ENCODE measurements around the gene CISH. TPM values are rescaled to one million over a fixed set of nuclear protein-coding genes. Genes with fewer than 3 reads are reported as not detected.

Gene CISH
- total RNA-seq, 4 donors from 2014 or later, result 3.3 to 50.5 (median 20.3) TPM

GRCh38 chr3:50563867-50564266 lies 47.7 kb downstream of the CISH start:
- Histone ChIP-seq H3K27ac (no peak overlapping the region), H3K27me3 (no peaks in the 10 kb centered on the region), H3K9me3 (no peaks in the 10 kb centered on the region), H3K4me1 (peaks cover 22 to 25% of the 10 kb centered on the region in 2 donors), H3K4me3 (no peak overlapping the region), H3K36me3 (no peaks in the 10 kb centered on the region)
- in situ Hi-C loops (cut with MboI; ENCODE audit: low sequenced_read_pairs in 4 of 4) (no loop called here), intact Hi-C loops (cut with DNase I; ENCODE audit: low total_unique reads) (loop anchor here (10.0 kb wide), 1 partner anchor 111 kb away; the partner anchor contains the start of gene DOCK3)
- no peak for TF ChIP-seq POLR2A (IDR thresholded peaks at IDR 0.05)
- no peak for TF ChIP-seq CTCF (IDR thresholded peaks at IDR 0.05 in 4 of 5, conservative IDR thresholded peaks at IDR 0.05 in 1 of 5)
- DNase-seq (no peak), ATAC-seq (no peak)

- intact Hi-C loops (cut with DNase I; ENCODE audit: low total_unique reads) (loop anchor here (10.0 kb wide), 1 partner anchor 112 kb away; the partner anchor contains the start of gene DOCK3), in situ Hi-C loops (cut with MboI; ENCODE audit: low sequenced_read_pairs in 4 of 4) (no loop called here)
- H3K27me3 ChIP-seq, result no peaks in the 10 kb centered on the region
- no peak for DNase-seq
- H3K4me3 ChIP-seq, result no peak overlapping the region
- TF ChIP-seq CTCF (IDR thresholded peaks at IDR 0.05 in 4 of 5, conservative IDR thresholded peaks at IDR 0.05 in 1 of 5) (no peak), POLR2A (IDR thresholded peaks at IDR 0.05) (no peak)
- peaks cover 15 to 17% of the 10 kb centered on the region in 2 donors for H3K4me1 ChIP-seq
- ATAC-seq, result no peak
- no peaks in the 10 kb centered on the region for H3K36me3 ChIP-seq
- no peak overlapping the region for H3K27ac ChIP-seq
- H3K9me3 ChIP-seq, result no peaks in the 10 kb centered on the region
Observed at GRCh38 chr3:50562861-50563260, 48.7 kb downstream of the CISH start.

- in situ Hi-C loops (cut with MboI; ENCODE audit: low sequenced_read_pairs in 4 of 4), result no loop called here
- intact Hi-C loops (cut with DNase I; ENCODE audit: low total_unique reads), result loop anchor here (10.0 kb wide), 1 partner anchor 115 kb away; the partner anchor contains the start of gene DOCK3
- Histone ChIP-seq H3K9me3 (no peaks in the 10 kb centered on the region), H3K4me3 (no peak overlapping the region), H3K27ac (no peak overlapping the region), H3K36me3 (no peaks in the 10 kb centered on the region), H3K27me3 (no peaks in the 10 kb centered on the region), H3K4me1 (peaks cover 0 to 3% of the 10 kb centered on the region in 2 donors)
- ATAC-seq (no peak), DNase-seq (no peak)
- TF ChIP-seq CTCF (IDR thresholded peaks at IDR 0.05 in 4 of 5, conservative IDR thresholded peaks at IDR 0.05 in 1 of 5), result no peak
- TF ChIP-seq POLR2A (IDR thresholded peaks at IDR 0.05), result no peak
Observed at GRCh38 chr3:50559702-50560101, 51.9 kb downstream of the CISH start.

GRCh38 chr3:50557915-50558314 lies 53.7 kb downstream of the CISH start:
- DNase-seq (no peak), ATAC-seq (no peak)
- Histone ChIP-seq H3K9me3 (no peaks in the 10 kb centered on the region), H3K27me3 (no peaks in the 10 kb centered on the region), H3K36me3 (no peaks in the 10 kb centered on the region), H3K4me1 (no peaks in the 10 kb centered on the region), H3K4me3 (no peak overlapping the region), H3K27ac (no peak overlapping the region)
- TF ChIP-seq CTCF (IDR thresholded peaks at IDR 0.05 in 4 of 5, conservative IDR thresholded peaks at IDR 0.05 in 1 of 5) (no peak), POLR2A (IDR thresholded peaks at IDR 0.05) (no peak)
- in situ Hi-C loops (cut with MboI; ENCODE audit: low sequenced_read_pairs in 4 of 4) (no loop called here), intact Hi-C loops (cut with DNase I; ENCODE audit: low total_unique reads) (no loop called here)

- Histone ChIP-seq H3K4me3 (no peak overlapping the region), H3K9me3 (no peaks in the 10 kb centered on the region), H3K4me1 (no peaks in the 10 kb centered on the region), H3K36me3 (no peaks in the 10 kb centered on the region), H3K27ac (no peak overlapping the region), H3K27me3 (no peaks in the 10 kb centered on the region)
- intact Hi-C loops (cut with DNase I; ENCODE audit: low total_unique reads) (no loop called here), in situ Hi-C loops (cut with MboI; ENCODE audit: low sequenced_read_pairs in 4 of 4) (no loop called here)
- ATAC-seq, result no peak
- DNase-seq, result no peak
- TF ChIP-seq POLR2A (IDR thresholded peaks at IDR 0.05) (no peak), CTCF (IDR thresholded peaks at IDR 0.05 in 4 of 5, conservative IDR thresholded peaks at IDR 0.05 in 1 of 5) (no peak)
Observed at GRCh38 chr3:50557106-50557505, 54.5 kb downstream of the CISH start.
